GM19099 (cell line): ENCODE data around the gene SPATA33.
A peak's percentile ranks its signal among the peaks of the same experiment; 100 is the strongest.

Experiments used
- POLR2A ChIP-seq: IDR thresholded peaks from 3 replicates; pipeline ENCODE4 v1.6.1; 2011; ENCODE audit warnings: low read depth; ENCODE audit not compliant: insufficient read length; ENCODE audit errors: extremely low read depth

The SPATA33 gene

DNA sequence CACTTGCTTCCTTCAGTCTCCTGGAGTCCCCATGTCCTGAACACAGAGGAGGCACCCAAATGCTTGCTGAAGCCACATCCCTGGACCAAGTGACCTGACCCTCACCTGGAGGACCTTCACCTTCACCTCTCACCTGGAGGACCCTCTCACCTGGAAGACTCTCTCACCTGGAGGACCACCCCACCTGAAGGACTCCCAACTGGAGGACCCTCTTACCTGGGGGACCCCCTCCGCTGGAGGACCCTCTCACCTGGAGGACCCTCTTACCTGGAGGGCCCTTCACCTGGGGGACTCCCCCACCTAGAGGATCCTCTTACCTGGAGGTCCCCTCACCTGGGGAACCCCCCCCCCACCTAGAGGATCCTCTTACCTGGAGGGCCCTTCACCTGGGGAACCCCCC is 28.3 kb downstream of the SPATA33 start:
- TF ChIP-seq POLR2A: no peak

DNA sequence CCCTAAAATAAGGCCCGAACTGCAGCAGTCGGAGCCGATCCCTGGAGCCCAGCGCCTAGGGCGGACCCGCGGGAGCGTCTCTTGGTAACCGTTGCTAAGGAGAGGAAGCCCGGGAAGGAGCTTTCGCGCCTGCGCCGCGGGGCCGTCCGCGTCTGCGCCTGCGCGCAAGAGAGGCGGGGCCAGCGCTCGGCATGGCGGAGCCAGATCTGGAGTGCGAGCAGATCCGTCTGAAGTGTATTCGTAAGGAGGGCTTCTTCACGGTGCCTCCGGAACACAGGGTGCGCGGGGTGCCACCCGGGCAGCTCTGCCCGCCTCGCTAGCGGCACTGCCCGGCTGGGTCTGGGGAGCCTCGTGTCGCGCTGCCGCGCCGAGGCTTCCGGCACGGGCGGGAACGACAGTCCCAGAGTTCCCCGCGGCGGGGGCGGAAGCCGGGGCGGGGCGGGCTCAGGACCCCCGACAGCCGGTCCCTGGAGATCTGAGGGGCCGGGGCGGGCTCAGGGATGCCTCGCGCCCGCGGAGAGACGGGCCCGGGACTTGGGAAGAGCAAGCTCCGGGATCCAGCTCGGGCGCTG is 29.0 kb downstream of the SPATA33 start, which contains the start of gene CDK10:
TSS of gene CDK10 (plus strand) at position 170 of the 572 bp plus-strand sequence. CDS start at position 192, 22 bp downstream.
- peak; percentile 92 for TF ChIP-seq POLR2A

DNA sequence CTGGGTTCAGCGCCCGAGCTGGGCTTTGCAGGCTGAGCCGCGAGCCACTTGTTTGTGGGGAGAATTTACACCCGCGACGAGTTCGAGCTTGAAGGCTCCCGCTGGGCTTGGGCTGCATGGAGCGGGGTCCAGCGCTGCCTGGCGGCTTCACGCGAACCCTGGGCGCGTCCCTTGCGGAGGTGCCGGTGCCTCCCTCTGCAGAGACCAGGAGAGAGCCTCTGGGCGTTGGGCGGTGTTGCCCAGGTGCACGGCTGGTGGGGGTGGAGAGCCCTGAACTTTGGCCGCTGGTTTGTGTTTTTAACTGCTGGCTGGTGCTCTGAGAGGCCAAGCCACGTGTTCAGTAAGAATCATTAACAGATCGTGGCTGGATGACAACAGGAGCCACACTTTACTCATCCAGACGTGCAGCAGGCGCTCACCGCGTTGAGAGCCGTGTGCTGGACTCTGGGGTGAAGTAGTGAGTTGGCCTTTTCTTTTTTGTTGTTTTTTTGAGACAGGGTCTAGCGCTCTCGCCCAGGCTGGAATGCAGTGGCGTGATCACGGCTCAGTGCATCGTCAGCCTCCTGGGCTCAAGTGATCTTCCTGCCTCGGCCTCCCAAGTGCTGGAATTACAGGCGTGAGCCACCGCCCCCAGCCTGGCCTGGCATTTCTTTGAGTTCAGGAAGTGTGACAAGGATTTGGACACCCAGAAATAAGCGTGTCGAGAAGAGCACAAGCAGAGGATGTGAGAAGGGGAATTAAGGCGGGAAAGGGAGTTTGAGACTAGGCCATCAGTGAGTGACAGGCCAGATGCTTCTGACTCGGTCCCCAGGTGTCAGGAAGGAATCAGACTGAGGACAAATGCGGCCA is 29.7 kb downstream of the SPATA33 start:
- no peak for TF ChIP-seq POLR2A

DNA sequence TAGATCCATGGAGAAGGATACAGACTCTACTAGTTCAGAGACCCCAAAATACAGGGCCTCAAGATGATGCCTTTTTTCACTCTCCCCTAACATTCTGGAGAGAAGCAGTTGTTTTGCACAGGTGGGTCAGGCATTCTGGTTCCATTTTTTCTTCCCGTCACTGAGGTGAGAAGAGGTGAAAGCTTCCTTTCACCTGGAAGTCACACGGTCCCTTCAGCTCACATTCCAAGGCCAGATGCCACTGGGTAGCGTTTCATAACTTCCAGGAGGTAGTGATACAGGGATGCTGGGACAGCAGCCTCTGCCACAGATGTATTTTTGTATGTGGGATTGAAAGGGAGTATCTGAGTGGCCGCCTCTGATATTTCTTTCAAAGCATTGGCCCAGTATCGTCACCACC is 30.8 kb downstream of the SPATA33 start:
- no peak for TF ChIP-seq POLR2A

DNA sequence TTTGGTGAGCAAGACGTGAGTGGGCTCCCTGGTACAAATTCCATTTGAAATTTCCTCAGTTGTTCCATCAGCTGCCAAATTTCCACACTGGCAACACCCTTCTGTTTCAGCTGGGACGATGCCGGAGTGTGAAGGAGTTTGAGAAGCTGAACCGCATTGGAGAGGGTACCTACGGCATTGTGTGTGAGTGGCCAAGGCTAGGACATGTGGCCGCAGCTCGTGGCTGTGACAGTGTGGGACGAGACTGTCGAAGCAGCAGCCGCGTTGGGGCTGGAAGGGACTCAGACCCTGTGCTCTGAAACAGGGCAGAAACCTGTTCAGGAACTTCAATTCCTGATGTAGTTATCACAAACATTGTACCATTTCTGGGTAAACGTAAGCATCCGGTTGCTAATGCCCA is 31.5 kb downstream of the SPATA33 start:
- TF ChIP-seq POLR2A: no peak

DNA sequence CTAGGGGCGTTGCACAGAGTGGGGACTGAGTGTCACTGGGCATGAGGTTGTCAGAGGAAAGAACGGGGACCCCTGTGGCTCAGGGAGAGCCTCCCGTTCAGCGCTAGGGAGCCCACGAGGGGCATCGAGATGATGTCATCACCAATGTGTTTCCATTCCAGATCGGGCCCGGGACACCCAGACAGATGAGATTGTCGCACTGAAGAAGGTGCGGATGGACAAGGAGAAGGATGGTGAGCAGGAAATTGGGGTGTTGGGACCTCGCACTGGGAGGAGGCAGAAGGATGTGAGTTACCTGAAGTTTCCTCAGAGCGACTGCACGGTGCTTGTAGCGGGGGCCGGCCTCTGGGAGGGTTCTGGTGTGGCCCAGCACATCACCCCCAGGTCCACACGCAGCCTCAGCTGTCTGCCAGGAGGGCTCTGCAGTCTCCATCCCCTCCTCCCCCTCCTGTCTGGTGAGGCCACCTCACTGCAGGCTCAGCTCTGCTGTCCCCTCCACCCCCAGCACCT is 32.8 kb downstream of the SPATA33 start:
- no peak for TF ChIP-seq POLR2A

DNA sequence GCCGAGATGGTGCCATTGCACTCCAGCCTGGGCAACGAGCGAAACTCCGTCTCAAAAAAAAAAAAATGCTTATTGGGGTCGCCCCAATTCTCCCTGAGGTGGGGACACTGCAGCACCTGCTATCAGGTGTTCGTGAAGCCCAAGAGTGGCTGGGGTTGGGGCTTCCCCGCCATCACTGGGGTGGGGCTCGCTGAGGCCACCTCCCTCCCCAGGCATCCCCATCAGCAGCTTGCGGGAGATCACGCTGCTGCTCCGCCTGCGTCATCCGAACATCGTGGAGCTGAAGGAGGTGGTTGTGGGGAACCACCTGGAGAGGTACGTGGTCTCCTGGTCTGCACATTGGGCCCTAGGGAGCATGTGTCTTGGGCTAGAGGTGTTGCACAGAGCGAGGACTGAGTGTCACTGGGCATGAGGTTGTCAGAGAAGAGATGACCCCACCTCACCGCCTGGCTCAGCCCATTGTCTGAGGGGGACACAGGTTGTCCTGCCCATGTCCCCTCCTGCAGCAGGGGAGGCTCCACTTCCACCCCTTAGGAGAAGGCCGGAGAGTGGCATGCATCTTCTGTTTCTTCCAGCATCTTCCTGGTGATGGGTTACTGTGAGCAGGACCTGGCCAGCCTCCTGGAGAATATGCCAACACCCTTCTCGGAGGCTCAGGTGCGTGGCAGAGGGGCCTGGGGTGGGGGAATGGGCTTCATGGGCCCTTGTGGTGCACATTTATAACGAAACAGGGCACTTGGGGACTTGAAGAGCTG is 33.8 kb downstream of the SPATA33 start:
- no peak for TF ChIP-seq POLR2A

DNA sequence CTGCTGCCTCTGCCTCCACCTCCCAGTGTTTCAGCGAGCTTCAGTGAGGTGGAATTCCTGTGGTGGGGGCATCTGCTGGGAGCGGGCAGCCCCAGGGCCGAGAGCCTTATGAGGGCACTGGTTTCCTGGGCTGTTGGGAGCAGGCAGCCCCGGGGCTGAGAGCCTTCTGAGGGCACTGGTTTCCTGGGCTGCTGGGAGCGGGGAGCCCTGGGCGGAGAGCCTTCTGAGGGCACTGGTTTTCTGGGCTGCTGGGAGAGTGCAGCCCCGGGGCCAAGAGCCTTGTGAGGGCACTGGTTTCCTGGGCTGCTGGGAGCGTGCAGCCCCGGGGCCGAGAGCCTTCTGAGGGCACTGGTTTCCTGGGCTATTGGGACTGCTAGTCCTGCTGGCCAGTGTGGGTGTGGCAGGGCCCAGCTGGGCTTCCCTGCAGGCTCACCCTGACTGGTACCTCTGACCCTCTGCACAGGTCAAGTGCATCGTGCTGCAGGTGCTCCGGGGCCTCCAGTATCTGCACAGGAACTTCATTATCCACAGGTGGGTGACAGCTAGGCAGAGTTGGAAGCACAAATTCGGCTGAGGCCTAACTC is 34.4 kb downstream of the SPATA33 start:
- no peak for TF ChIP-seq POLR2A

DNA sequence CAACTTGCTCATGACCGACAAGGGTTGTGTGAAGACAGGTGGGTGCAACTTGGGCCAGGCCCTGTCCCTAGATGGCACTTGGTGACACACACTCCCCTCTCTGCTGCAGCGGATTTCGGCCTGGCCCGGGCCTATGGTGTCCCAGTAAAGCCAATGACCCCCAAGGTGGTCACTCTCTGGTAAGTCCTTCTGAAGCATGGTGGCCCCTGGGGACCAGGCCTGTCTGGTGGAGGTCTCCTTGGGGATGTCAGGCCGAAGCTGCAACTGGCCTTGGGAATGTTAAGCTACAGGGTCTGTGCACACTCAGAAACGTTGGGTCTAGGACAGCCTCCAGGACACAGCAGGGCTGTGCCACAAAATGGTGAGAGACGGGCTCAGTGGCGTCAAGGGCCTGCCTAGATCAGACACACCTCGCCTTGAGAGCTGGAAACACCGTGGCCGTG is 35.7 kb downstream of the SPATA33 start:
- no peak for TF ChIP-seq POLR2A

DNA sequence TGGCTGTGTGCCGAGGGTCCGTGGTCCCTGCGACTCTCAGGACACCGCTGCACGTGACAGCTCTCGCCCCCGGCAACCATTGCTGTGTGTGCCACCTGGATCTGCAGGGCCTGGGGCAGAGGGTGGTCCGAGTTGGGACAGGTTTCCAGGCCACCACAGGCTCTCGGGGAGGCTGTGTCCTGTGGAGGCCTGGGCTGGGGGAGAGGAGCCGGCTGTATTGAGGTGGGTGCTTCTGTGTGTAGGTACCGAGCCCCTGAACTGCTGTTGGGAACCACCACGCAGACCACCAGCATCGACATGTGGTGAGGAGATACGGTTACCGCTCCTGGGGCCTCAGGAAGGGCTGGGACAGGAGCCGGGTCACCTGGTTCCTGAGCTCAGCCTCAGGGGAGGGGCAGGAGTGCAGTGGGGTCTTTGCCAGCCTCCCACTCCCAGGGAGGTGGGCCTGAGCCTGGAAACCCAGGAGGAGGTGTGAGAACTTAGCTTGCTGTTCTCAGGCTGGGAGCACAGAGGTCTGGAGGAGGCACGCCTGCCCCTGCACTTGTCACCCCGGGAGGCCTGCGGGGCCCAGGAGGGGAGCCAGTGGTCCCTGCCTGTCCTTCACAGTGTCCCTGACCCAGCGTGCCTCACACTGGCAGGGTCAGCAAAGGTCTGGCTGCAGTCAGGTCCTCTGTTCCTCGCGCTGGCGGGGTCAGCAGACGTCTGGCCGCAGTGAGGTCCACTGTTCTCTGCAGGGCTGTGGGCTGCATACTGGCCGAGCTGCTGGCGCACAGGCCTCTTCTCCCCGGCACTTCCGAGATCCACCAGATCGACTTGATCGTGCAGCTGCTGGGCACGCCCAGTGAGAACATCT is 36.5 kb downstream of the SPATA33 start:
- no peak for TF ChIP-seq POLR2A

DNA sequence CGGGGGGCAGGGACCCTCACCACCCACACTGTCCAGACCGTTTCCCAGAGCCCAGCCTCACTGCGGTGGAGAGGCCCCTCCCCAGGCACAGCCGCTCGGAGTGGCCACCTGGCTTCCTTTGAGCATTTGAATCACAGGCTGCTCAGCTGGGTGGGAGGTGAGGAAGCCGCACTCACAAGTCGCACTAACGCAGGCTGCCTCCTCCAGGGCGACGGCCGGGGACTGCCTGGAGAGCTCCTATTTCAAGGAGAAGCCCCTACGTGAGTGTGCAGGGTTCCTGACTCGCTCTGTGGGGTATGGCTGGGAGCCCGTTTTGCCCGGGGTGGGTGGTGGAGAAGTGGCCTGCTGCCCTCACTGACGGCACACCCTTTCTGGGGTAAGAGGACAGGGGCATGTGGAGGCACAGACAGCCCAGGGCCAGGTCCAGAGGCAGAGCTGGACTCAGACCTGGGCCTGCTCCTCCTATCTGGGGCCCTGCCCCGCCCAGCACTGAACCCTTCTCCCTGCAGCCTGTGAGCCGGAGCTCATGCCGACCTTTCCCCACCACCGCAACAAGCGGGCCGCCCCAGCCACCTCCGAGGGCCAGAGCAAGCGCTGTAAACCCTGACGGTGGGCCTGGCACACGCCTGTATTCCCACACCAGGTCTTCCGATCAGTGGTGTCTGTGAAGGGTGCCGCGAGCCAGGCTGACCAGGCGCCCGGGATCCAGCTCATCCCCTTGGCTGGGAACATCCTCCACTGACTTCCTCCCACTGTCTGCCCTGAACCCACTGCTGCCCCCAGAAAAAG is 37.6 kb downstream of the SPATA33 start:
- TF ChIP-seq POLR2A: no peak

DNA sequence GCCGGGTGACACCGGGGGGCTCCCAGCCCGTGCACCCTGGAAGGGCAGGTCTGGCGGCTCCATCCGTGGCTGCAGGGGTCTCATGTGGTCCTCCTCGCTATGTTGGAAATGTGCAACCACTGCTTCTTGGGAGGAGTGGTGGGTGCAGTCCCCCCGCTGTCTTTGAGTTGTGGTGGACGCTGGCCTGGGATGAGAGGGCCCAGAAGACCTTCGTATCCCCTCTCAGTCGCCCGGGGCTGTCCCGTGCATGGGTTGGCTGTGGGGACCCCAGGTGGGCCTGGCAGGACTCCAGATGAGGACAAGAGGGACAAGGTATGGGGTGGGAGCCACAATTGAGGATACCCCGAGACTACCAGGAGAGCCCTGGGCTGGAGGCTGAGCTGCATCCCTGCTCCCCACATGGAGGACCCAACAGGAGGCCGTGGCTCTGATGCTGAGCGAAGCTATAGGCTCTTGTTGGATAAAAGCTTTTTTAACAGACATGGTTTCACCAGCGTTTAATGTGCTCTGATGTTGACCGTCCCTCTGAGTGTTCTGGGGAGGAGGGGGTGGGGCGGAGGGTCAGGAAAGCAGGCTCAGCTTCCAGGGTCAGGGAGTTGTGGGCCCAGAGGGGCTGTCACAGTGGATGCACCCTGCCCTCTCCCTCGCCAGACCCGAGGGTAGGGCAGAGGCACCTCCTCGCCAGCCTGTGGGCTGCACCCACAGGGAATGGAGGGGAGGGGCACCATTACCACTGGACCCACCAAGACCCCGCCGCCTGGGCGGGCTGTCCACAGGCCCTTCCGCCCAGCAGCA is 38.4 kb downstream of the SPATA33 start:
- TF ChIP-seq POLR2A: no peak
